Liver (tissue), 9 donors: ENCODE data around the gene DIP2C. TPM values are rescaled to one million over a fixed set of nuclear protein-coding genes. Genes with fewer than 3 reads are reported as not detected.

Source experiments
- DNase-seq: peaks from one replicate; pipeline ENCODE4 v3.0.0-alpha.2; 2017; ENCODE audit warnings: low spot score
- H3K27ac ChIP-seq, 2 donors: one replicate each; pipeline ENCODE4 v1.7.0; 2013; ENCODE audit warnings: inconsistent platforms in 2 of 2, low read length in 2 of 2, control low read depth in 1 of 2, low read depth in 1 of 2, mild to moderate bottlenecking in 1 of 2
- H3K27me3 ChIP-seq, 4 donors: one replicate each; pipeline versions ENCODE4 v1.6.1 to v1.7.0; 2013; ENCODE audit warnings: low read length in 3 of 4, inconsistent platforms in 1 of 4, mild to moderate bottlenecking in 1 of 4, moderate library complexity in 1 of 4; ENCODE audit not compliant: control insufficient read depth in 4 of 4, insufficient read depth in 4 of 4
- H3K36me3 ChIP-seq, 4 donors: one replicate each; pipeline versions ENCODE4 v1.6.1 to v1.7.0; 2013; ENCODE audit warnings: low read length in 3 of 4, mild to moderate bottlenecking in 3 of 4, low read depth in 1 of 4, moderate library complexity in 1 of 4; ENCODE audit not compliant: control insufficient read depth in 4 of 4, insufficient read depth in 3 of 4
- H3K4me1 ChIP-seq, 4 donors: one replicate each; pipeline versions ENCODE4 v1.6.1 to v1.7.0; 2013; ENCODE audit warnings: low read length in 3 of 4, mild to moderate bottlenecking in 3 of 4, moderate library complexity in 1 of 4; ENCODE audit not compliant: control insufficient read depth in 4 of 4, insufficient read depth in 4 of 4
- H3K4me3 ChIP-seq, 3 donors: one replicate each; pipeline versions ENCODE4 v1.6.1 to v1.7.0; 2013; ENCODE audit warnings: low read length in 3 of 3, control low read depth in 1 of 3, low read depth in 1 of 3, mild to moderate bottlenecking in 1 of 3
- H3K9ac ChIP-seq, 2 donors: one replicate each; pipeline ENCODE4 v1.7.0; 2013; ENCODE audit warnings: low read length in 2 of 2, mild to moderate bottlenecking in 2 of 2, moderate library complexity in 2 of 2, control low read depth in 1 of 2, low read depth in 1 of 2
- H3K9me3 ChIP-seq, 4 donors: one replicate each; pipeline versions ENCODE4 v1.6.1 to v1.7.0; 2013; ENCODE audit warnings: low read length in 3 of 4; ENCODE audit not compliant: control insufficient read depth in 4 of 4
- ATF3 ChIP-seq: IDR thresholded peaks from 2 replicates; pipeline ENCODE4 v1.6.1; 2016; ENCODE audit warnings: antibody characterized with exemption
- EGR1 ChIP-seq, 2 donors: IDR thresholded peaks; 2 replicates each; pipeline ENCODE4 v1.6.1; 2016 to 2018; ENCODE audit warnings: antibody characterized with exemption in 2 of 2, low read depth in 2 of 2
- FOXA1 ChIP-seq: IDR thresholded peaks from 2 replicates; pipeline ENCODE4 v1.6.1; 2016; ENCODE audit warnings: antibody characterized with exemption
- FOXA2 ChIP-seq: IDR thresholded peaks from 2 replicates; pipeline ENCODE4 v1.6.1; 2016; ENCODE audit warnings: antibody characterized with exemption
- GABPA ChIP-seq, 2 donors: IDR thresholded peaks in 1 of 2; conservative IDR thresholded peaks in 1 of 2; 2 replicates each; pipeline ENCODE4 v1.6.1; 2016; ENCODE audit warnings: antibody characterized with exemption in 2 of 2, mild to moderate bottlenecking in 1 of 2, moderate library complexity in 1 of 2
- HNF4A ChIP-seq, 2 donors: conservative IDR thresholded peaks; 2 replicates each; pipeline ENCODE4 v1.6.1; 2016; ENCODE audit warnings: antibody characterized with exemption in 2 of 2, mild to moderate bottlenecking in 2 of 2
- HNF4G ChIP-seq: IDR thresholded peaks from 2 replicates; pipeline ENCODE4 v1.6.1; 2016; ENCODE audit warnings: antibody characterized with exemption
- JUND ChIP-seq, 2 donors: IDR thresholded peaks; 2 replicates each; pipeline ENCODE4 v1.6.1; 2016; ENCODE audit warnings: antibody characterized with exemption in 2 of 2
- MAX ChIP-seq: IDR thresholded peaks from 2 replicates; pipeline ENCODE4 v1.6.1; 2016; ENCODE audit warnings: antibody characterized with exemption
- NR2F2 ChIP-seq: IDR thresholded peaks from 2 replicates; pipeline ENCODE4 v1.6.1; 2016; ENCODE audit warnings: antibody characterized with exemption
- RXRA ChIP-seq, 2 donors: IDR thresholded peaks; 2 replicates each; pipeline ENCODE4 v1.6.1; 2017 to 2018; ENCODE audit warnings: antibody characterized with exemption in 2 of 2, mild to moderate bottlenecking in 1 of 2
- TAF1 ChIP-seq: conservative IDR thresholded peaks from 2 replicates; pipeline ENCODE4 v1.6.1; 2016; ENCODE audit warnings: antibody characterized with exemption, mild to moderate bottlenecking
- YY1 ChIP-seq: IDR thresholded peaks from 2 replicates; pipeline ENCODE4 v1.6.1; 2016; ENCODE audit warnings: antibody characterized with exemption, mild to moderate bottlenecking
- ZBTB33 ChIP-seq: IDR thresholded peaks from 2 replicates; pipeline ENCODE4 v1.6.1; 2016; ENCODE audit warnings: antibody characterized with exemption
- WGBS: extraction: QIAGEN DNeasy Blood & Tissue Kit; methylation state at CpG from one replicate; pipeline ENCODE4 v1.1.7; 2013; 5-methylcytosine and 5-hydroxymethylcytosine counted together
- polyA plus RNA-seq, 2 donors: library from polyadenylated mRNA; stranded (reverse) in 1 of 2; unstranded in 1 of 2; fragments of 200-250 nt in 1 of 2; fragments of >200 nt in 1 of 2; fragmentation: Nextera tagmentation in 1 of 2; extraction: Ambion mirVana in 1 of 2; gene quantifications; one replicate each; pipeline versions ENCODE4 v1.2.1 to v1.2.3, GENCODE V29; 2013 to 2015
- total RNA-seq, 2 donors: library from RNA; depleted of rRNA; stranded (reverse); fragments of >200 nt; gene quantifications; one replicate each; pipeline ENCODE4 v1.2.3, GENCODE V29; 2014
- TF ChIP-seq, protein P1 (sequence below): IDR thresholded peaks from 2 replicates; pipeline ENCODE4 v1.6.1; 2016; ENCODE audit warnings: antibody characterized with exemption, mild to moderate bottlenecking
- TF ChIP-seq, protein P2 (sequence below): fragments of 150-350 bp; IDR thresholded peaks from 2 replicates; pipeline ENCODE4 v1.5.1; 2017; ENCODE audit warnings: improper control_type of control experiment, low read depth, low read length; ENCODE audit not compliant: missing input control
- donor health status: healthy.
- donor health status: healthy.
- donor health status: healthy.
- donor health status: healthy.
- donor health status: healthy.

The DIP2C gene
- total and polyA plus RNA-seq, 4 donors: 4.2 to 12.2 (median 5.7) TPM

DNA sequence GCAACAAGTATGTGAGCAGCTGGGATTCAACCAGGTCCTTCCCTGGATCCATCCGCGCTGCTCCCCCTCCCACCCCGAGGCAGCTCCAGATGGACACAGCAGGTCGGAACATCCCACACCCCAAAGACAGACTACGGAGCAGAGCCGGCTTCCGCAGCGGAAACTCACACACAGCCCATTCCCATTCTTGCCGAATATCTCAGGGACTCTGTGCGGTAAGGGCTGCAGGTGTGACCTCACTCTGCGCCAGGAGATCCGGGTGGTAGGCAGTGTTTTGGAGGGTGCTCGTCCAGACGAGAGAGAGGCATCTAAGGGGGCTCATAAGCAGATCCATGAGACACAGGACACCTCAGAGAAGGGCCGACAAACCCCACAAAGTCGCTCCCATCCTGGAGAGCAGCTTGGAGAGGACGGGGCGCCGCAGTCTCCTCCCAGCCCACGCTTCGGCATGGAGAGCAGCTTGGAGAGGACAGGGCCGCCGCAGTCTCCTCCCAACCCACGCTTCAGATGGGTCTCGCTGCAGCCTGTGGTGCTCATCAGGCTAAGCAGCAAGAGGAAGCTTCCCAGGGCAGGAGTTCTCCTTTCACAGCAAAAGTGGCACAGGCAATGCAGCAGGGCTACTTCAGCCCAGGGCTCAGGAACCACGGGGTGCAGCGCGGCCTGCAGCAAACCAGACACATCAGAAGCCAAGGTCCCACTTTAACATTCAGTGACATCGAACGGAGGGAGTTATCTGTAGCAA is 179.9 kb downstream of the DIP2C start:
- WGBS: 97% methylated on average over 30 of the region's 30 CpGs
- Histone ChIP-seq H3K9ac (no peak overlapping the region), H3K27me3 (no peaks in the 10 kb centered on the region), H3K9me3 (no peaks in the 10 kb centered on the region), H3K36me3 (no peaks in the 10 kb centered on the region), H3K4me1 (peaks cover 5 to 17% (median 9%) of the 10 kb centered on the region in 4 donors), H3K27ac (no peak overlapping the region), H3K4me3 (no peak overlapping the region)
- no peak for TF ChIP-seq NR2F2
- TF ChIP-seq ZBTB33: no peak
- TF ChIP-seq JUND (IDR thresholded peaks at IDR 0.05): no peak
- TF ChIP-seq TAF1: no peak
- TF ChIP-seq FOXA1: no peak
- TF ChIP-seq GABPA (IDR thresholded peaks at IDR 0.05 in 1 of 2, conservative IDR thresholded peaks at IDR 0.05 in 1 of 2): no peak
- no peak for TF ChIP-seq FOXA2
- no peak for TF ChIP-seq MAX
- TF ChIP-seq, protein P1, sequence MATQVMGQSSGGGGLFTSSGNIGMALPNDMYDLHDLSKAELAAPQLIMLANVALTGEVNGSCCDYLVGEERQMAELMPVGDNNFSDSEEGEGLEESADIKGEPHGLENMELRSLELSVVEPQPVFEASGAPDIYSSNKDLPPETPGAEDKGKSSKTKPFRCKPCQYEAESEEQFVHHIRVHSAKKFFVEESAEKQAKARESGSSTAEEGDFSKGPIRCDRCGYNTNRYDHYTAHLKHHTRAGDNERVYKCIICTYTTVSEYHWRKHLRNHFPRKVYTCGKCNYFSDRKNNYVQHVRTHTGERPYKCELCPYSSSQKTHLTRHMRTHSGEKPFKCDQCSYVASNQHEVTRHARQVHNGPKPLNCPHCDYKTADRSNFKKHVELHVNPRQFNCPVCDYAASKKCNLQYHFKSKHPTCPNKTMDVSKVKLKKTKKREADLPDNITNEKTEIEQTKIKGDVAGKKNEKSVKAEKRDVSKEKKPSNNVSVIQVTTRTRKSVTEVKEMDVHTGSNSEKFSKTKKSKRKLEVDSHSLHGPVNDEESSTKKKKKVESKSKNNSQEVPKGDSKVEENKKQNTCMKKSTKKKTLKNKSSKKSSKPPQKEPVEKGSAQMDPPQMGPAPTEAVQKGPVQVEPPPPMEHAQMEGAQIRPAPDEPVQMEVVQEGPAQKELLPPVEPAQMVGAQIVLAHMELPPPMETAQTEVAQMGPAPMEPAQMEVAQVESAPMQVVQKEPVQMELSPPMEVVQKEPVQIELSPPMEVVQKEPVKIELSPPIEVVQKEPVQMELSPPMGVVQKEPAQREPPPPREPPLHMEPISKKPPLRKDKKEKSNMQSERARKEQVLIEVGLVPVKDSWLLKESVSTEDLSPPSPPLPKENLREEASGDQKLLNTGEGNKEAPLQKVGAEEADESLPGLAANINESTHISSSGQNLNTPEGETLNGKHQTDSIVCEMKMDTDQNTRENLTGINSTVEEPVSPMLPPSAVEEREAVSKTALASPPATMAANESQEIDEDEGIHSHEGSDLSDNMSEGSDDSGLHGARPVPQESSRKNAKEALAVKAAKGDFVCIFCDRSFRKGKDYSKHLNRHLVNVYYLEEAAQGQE: no peak
- TF ChIP-seq YY1: no peak
- no peak for TF ChIP-seq HNF4A (conservative IDR thresholded peaks at IDR 0.05)
- TF ChIP-seq, protein P2, sequence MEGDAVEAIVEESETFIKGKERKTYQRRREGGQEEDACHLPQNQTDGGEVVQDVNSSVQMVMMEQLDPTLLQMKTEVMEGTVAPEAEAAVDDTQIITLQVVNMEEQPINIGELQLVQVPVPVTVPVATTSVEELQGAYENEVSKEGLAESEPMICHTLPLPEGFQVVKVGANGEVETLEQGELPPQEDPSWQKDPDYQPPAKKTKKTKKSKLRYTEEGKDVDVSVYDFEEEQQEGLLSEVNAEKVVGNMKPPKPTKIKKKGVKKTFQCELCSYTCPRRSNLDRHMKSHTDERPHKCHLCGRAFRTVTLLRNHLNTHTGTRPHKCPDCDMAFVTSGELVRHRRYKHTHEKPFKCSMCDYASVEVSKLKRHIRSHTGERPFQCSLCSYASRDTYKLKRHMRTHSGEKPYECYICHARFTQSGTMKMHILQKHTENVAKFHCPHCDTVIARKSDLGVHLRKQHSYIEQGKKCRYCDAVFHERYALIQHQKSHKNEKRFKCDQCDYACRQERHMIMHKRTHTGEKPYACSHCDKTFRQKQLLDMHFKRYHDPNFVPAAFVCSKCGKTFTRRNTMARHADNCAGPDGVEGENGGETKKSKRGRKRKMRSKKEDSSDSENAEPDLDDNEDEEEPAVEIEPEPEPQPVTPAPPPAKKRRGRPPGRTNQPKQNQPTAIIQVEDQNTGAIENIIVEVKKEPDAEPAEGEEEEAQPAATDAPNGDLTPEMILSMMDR: no peak
- no peak for TF ChIP-seq EGR1 (IDR thresholded peaks at IDR 0.05; ENCODE audit: low read depth in 2 of 2)
- no peak for TF ChIP-seq HNF4G
- no peak for TF ChIP-seq RXRA (IDR thresholded peaks at IDR 0.05)
- TF ChIP-seq ATF3: no peak
- no peak for DNase-seq
